Parathyroid adenoma (tissue), 2 donors: ENCODE data around the gene PIK3AP1.

Experiments used
- H2AFZ ChIP-seq: fragments of 300-600 bp; sonication (generic); one replicate; pipeline ENCODE4 v1.7.0; 2017; ENCODE audit warnings: antibody characterized with exemption, mild to moderate bottlenecking
- H3K27ac ChIP-seq: fragments of 300-600 bp; sonication (generic); one replicate; pipeline ENCODE4 v1.7.0; 2017
- H3K27me3 ChIP-seq: fragments of 300-600 bp; sonication (generic); one replicate; pipeline ENCODE4 v1.7.0; 2017; ENCODE audit warnings: low read length; ENCODE audit not compliant: control insufficient read depth, insufficient read depth
- H3K36me3 ChIP-seq: fragments of 300-600 bp; sonication (generic); one replicate; pipeline ENCODE4 v1.7.0; 2017; ENCODE audit warnings: low read length; ENCODE audit not compliant: control insufficient read depth, insufficient read depth
- H3K4me1 ChIP-seq: fragments of 300-600 bp; sonication (generic); one replicate; pipeline ENCODE4 v1.7.0; 2017; ENCODE audit warnings: control low read depth
- H3K4me2 ChIP-seq: fragments of 300-600 bp; sonication (generic); one replicate; pipeline ENCODE4 v1.7.0; 2017; ENCODE audit warnings: low read length
- H3K4me3 ChIP-seq: fragments of 300-600 bp; sonication (generic); one replicate; pipeline ENCODE4 v1.7.0; 2017; ENCODE audit warnings: low read depth, low read length
- H3K79me2 ChIP-seq: fragments of 300-600 bp; sonication (generic); one replicate; pipeline ENCODE4 v1.7.0; 2017; ENCODE audit warnings: control low read depth
- H3K9ac ChIP-seq: fragments of 300-600 bp; sonication (generic); one replicate; pipeline ENCODE4 v1.7.0; 2017; ENCODE audit warnings: mild to moderate bottlenecking
- H3K9me3 ChIP-seq: fragments of 300-600 bp; sonication (generic); one replicate; pipeline ENCODE4 v1.7.0; 2017; ENCODE audit warnings: low read length; ENCODE audit not compliant: control insufficient read depth
- TF ChIP-seq, protein P1 (sequence below): fragments of 300-600 bp; sonication (generic); IDR thresholded peaks from one replicate; pipeline ENCODE4 v1.7.0; 2017; ENCODE audit warnings: antibody characterized with exemption, mild to moderate bottlenecking
- donor health status: primary hyperparathyroidism.

PIK3AP1 gene

DNA sequence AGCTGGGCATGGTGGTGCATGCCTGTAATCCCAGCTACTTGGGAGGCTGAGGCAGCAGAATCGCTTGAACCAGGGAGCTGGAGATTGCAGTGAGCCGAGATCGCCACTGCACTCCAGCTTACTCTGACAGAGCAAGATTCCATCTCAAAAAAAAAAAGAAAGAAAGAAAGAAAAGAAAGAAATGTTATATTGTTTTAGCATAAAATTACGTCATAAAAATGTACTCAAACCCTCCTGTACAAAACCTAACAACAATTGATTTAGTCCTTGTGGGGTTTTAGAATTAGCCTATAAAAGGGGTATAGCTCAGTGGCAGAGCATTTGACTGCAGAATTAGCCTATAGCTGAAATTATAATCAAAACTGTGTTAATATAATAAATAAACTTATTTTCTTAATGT, 27.9 kb downstream of the PIK3AP1 start:
- Histone ChIP-seq H3K9ac (no peak overlapping the region), H3K79me2 (no peaks in the 10 kb centered on the region), H3K4me3 (no peak overlapping the region), H3K4me2 (no peak overlapping the region), H3K9me3 (no peaks in the 10 kb centered on the region), H3K27ac (no peak overlapping the region), H3K27me3 (no peaks in the 10 kb centered on the region), H3K36me3 (no peaks in the 10 kb centered on the region), H2AFZ (no peak overlapping the region), H3K4me1 (no peaks in the 10 kb centered on the region)
- TF ChIP-seq, protein P1, sequence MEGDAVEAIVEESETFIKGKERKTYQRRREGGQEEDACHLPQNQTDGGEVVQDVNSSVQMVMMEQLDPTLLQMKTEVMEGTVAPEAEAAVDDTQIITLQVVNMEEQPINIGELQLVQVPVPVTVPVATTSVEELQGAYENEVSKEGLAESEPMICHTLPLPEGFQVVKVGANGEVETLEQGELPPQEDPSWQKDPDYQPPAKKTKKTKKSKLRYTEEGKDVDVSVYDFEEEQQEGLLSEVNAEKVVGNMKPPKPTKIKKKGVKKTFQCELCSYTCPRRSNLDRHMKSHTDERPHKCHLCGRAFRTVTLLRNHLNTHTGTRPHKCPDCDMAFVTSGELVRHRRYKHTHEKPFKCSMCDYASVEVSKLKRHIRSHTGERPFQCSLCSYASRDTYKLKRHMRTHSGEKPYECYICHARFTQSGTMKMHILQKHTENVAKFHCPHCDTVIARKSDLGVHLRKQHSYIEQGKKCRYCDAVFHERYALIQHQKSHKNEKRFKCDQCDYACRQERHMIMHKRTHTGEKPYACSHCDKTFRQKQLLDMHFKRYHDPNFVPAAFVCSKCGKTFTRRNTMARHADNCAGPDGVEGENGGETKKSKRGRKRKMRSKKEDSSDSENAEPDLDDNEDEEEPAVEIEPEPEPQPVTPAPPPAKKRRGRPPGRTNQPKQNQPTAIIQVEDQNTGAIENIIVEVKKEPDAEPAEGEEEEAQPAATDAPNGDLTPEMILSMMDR = no peak

DNA sequence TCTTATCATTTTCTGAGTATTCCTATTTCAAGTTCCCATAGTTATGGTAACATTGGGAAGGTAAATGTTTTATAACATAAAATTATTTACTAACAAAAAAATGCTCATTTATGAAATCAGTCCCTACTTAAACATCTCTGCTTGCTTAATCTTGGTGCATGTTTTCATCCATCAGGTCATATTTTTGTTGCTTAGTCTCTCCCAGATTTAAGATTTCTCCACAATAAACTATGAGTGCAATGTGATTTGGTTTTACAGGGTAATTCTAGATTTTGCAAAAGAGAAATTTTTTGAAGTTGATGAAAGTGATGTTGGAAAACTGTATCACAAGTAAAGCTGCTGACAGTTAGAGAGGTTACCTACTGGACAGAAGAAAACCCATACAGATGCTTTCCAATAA, 28.6 kb downstream of the PIK3AP1 start:
- H3K79me2 ChIP-seq = no peaks in the 10 kb centered on the region
- H3K27me3 ChIP-seq = no peaks in the 10 kb centered on the region
- H3K4me2 ChIP-seq = no peak overlapping the region
- H3K36me3 ChIP-seq = no peaks in the 10 kb centered on the region
- no peak overlapping the region for H3K4me3 ChIP-seq
- TF ChIP-seq, protein P1 = no peak
- no peaks in the 10 kb centered on the region for H3K9me3 ChIP-seq
- H3K9ac ChIP-seq = no peak overlapping the region
- H3K27ac ChIP-seq = no peak overlapping the region
- H2AFZ ChIP-seq = no peak overlapping the region
- H3K4me1 ChIP-seq = no peaks in the 10 kb centered on the region

DNA sequence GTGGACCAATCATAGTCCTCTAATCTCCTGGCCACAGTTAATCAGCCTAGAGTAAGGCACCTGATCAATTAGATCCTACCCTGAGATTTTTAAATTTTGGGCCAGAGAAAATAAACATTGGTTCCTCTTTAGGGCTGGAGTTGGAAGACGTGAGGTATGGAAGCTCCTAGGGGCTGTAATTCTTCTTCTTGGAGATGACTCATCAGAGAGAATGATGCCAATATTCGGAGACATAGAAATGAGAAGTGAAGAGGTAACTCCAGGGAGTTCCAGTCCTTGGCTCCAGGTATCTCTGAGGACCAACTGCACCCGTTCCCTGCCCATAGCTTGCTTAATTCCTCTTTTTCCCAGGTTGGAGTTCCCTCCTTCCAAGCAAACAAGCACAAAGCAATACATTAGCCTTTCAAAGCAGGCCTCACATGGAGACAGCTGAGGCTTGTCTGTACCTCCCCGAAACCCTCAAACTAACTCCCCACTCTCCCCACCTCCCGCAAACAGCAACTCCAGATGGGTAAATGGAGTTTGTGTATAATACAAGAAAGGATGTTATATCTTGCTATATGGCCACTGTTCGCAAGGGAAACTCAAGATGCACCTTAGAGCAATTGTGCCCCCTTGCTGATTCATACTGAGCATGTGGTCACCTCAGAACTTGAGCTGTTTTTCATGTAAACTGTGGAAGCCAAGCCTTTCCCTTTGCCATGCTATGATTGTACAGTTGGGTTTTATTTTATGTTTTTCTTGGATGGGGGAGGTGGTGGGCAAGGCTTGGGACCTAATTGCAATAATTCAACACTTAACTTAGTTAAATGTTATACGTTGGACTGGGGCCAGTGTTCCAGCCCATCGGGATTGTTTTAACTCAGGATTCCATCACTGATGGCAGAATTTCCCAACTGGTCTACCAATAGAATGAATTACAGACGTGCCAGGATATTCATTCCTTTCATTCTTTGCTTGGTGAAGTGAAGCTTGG, 29.3 kb downstream of the PIK3AP1 start:
- Histone ChIP-seq H3K27me3 (no peaks in the 10 kb centered on the region), H3K4me2 (no peak overlapping the region), H3K27ac (no peak overlapping the region), H3K4me3 (no peak overlapping the region), H2AFZ (no peak overlapping the region), H3K36me3 (no peaks in the 10 kb centered on the region), H3K4me1 (no peaks in the 10 kb centered on the region), H3K9me3 (no peaks in the 10 kb centered on the region), H3K9ac (no peak overlapping the region), H3K79me2 (no peaks in the 10 kb centered on the region)
- TF ChIP-seq, protein P1 = no peak

DNA sequence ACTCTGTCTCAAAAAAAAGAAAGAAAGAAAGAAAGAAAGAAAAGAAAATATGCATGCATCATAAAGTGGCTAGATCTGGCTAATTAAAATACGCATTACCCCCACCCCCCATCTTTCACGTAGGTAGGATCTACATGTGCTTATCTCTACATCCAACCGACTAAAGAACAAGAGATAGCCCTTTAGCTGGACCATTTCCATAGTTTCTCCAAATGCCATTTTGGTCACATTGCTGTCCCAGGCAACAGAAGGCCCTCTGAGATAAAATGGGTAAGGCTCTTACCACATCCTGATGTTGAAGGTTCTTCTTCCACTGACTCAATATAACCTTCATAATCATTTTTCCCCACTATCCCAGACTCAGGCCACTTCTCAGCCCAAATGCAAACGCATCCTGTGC, 31.5 kb downstream of the PIK3AP1 start:
- Histone ChIP-seq H3K4me1 (no peaks in the 10 kb centered on the region), H3K27me3 (no peaks in the 10 kb centered on the region), H3K36me3 (no peaks in the 10 kb centered on the region), H3K79me2 (no peaks in the 10 kb centered on the region), H3K4me3 (no peak overlapping the region), H3K9me3 (no peaks in the 10 kb centered on the region), H3K4me2 (no peak overlapping the region), H2AFZ (no peak overlapping the region), H3K9ac (no peak overlapping the region), H3K27ac (no peak overlapping the region)
- TF ChIP-seq, protein P1 = no peak
